Panc1 (cell line): ENCODE results near the gene CYP27A1. TPM values are rescaled to one million over a fixed set of nuclear protein-coding genes. Genes with fewer than 3 reads are reported as not detected.

Experiments used
- ATAC-seq: fragments of 200-7000 bp; cut with Tn5 transposase; 2 replicates; pipeline ENCODE4 v1.9.1; 2020; ENCODE audit warnings: mild to moderate bottlenecking, moderate library complexity
- BruUV-seq: library from RNA; stranded (reverse); fragments of 400-500 nt; replicated peaks from 2 replicates; lab custom pipeline; 2021; lab: Mats Ljungman, UMichigan
- CTCF ChIA-PET: fragments of 300-600 bp; sonication (Branson Sonifier 250); formaldehyde crosslinking; loops from one replicate; lab custom pipeline; 2022; ENCODE audit warnings: antibody characterized with exemption; lab: Charles Lee
- POLR2A ChIA-PET: fragments of 300-600 bp; sonication (Branson Sonifier 250); formaldehyde crosslinking; loops from one replicate; lab custom pipeline; 2022; ENCODE audit warnings: antibody characterized with exemption; lab: Charles Lee
- DNase-seq: peaks from one replicate; pipeline ENCODE4 v3.0.0-alpha.2; 2010; ENCODE audit warnings: low read depth, low spot score
- H3K27ac ChIP-seq: 2 replicates; pipeline ENCODE4 v1.5.1; 2011; ENCODE audit warnings: mild to moderate bottlenecking, low read length, inconsistent platforms
- H3K27me3 ChIP-seq: fragments of 200-500 bp; sonication (Bioruptor generic); 2 replicates; pipeline ENCODE4 v1.6.0; 2014; ENCODE audit warnings: low read length, inconsistent platforms; ENCODE audit not compliant: control insufficient read depth, insufficient read depth
- H3K36me3 ChIP-seq: fragments of 200-500 bp; sonication (Bioruptor generic); 2 replicates; pipeline ENCODE4 v1.5.1; 2014; ENCODE audit warnings: inconsistent platforms, mild to moderate bottlenecking, low read length, moderate library complexity; ENCODE audit not compliant: control insufficient read depth, insufficient read depth
- H3K4me1 ChIP-seq: 2 replicates; pipeline ENCODE4 v1.5.1; 2011; ENCODE audit warnings: inconsistent platforms, mild to moderate bottlenecking, low read length, moderate library complexity; ENCODE audit not compliant: control insufficient read depth, insufficient read depth
- H3K4me3 ChIP-seq, 2 experiments: 2 replicates each; pipeline ENCODE4 v1.5.1; 2011 to 2012; ENCODE audit warnings: low read depth in 2 of 2, low read length in 2 of 2, mild to moderate bottlenecking in 2 of 2, inconsistent platforms in 1 of 2, moderate library complexity in 1 of 2
- H3K9me3 ChIP-seq: fragments of 200-500 bp; sonication (Bioruptor generic); 2 replicates; pipeline ENCODE4 v1.5.1; 2014; ENCODE audit warnings: low read depth, mild to moderate bottlenecking, inconsistent platforms, low read length, moderate library complexity; ENCODE audit not compliant: control insufficient read depth, insufficient read depth
- CTCF ChIP-seq: fragments of 450-650 bp; IDR thresholded peaks from 2 replicates; pipeline ENCODE4 v1.5.1; 2017; ENCODE audit warnings: mild to moderate bottlenecking
- POLR2AphosphoS5 ChIP-seq: IDR thresholded peaks from 2 replicates; pipeline ENCODE4 v1.6.1; 2012; ENCODE audit warnings: mild to moderate bottlenecking, low read depth, low read length, moderate library complexity
- REST ChIP-seq, 2 experiments: IDR thresholded peaks; 2 replicates each; pipeline ENCODE4 v1.6.1; 2011 to 2012; ENCODE audit warnings: low read depth in 2 of 2, control low read depth in 1 of 2, low read length in 1 of 2, mild to moderate bottlenecking in 1 of 2, moderate library complexity in 1 of 2; ENCODE audit not compliant: insufficient read depth in 1 of 2
- SIN3A ChIP-seq: IDR thresholded peaks from 2 replicates; pipeline ENCODE4 v1.6.1; 2012; ENCODE audit warnings: low read depth, mild to moderate bottlenecking, low read length, moderate library complexity, borderline replicate concordance; ENCODE audit not compliant: insufficient read depth
- TCF7L2 ChIP-seq: IDR thresholded peaks from 2 replicates; pipeline ENCODE4 v1.6.1; 2011; ENCODE audit warnings: mild to moderate bottlenecking, low read depth, low read length, inconsistent platforms
- in situ Hi-C: cut with HindIII; loops from 2 replicates; pipeline ENCODE4 v1.10.0; 2016; ENCODE audit warnings: low sequenced_read_pairs, low pct_unique_long_range_greater_than_20kb
- intact Hi-C: fragments of 100-400 bp; cut with micrococcal nuclease; formaldehyde crosslinking; loops from one replicate; pipeline ENCODE4 v1.10.0; 2022; ENCODE audit not compliant: unreplicated experiment
- total RNA-seq: library from RNA; stranded (reverse); gene quantifications from one replicate; pipeline ENCODE4 v1.2.1, GENCODE V29; 2021; ENCODE audit not compliant: unreplicated experiment

Gene CYP27A1
- total RNA-seq, 1 experiment from 2014 or later = 7.7 TPM

DNA sequence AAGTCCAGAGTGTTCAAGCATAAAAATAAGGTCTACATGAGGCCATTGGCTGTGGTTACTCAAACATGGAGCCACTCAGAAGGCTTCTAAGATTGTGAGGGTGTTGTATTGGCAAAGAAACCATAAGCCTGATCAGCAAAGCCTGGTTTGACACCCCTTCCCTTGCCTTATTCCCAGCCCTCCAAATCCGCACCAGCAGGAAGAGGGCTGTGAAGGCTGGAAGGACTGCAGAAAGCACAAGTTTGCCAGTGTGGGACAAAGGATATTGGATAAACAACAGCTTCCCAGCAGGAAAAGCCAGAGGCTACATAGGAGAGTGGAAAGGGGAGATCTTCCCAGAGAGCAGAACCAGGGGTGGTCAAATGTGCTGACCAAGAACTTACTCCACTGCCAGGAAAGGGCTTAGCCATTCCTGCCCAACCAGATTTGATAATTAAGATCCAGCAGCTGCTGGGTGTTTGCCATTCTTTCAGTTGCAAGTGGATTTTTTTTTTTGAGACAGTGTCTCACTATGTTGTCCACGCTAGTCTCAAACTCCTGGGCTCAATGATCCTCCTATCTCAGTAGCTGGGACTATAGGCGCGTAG, 51.2 kb downstream of the CYP27A1 start:
- H3K4me1 ChIP-seq = peaks cover 6% of the 10 kb centered on the region; the same call in 1 of the 2 replicates
- ATAC-seq (no peak), DNase-seq (no peak)
- CTCF ChIA-PET = no interaction called here
- POLR2A ChIA-PET = no interaction called here
- intact Hi-C loops (no loop called here), in situ Hi-C loops (no loop called here)
- H3K36me3 ChIP-seq = no peaks in the 10 kb centered on the region
- TF ChIP-seq SIN3A = no peak
- TF ChIP-seq REST (IDR thresholded peaks at IDR 0.05; ENCODE audit: insufficient read depth in 1 of 2, low read depth in 2 of 2, low read length in 1 of 2) = no peak
- H3K9me3 ChIP-seq = peaks cover 7% of the 10 kb centered on the region; the same call in 1 of the 2 replicates
- peaks cover 2% of the 10 kb centered on the region; the same call in 1 of the 2 replicates for H3K27me3 ChIP-seq
- 0 out of 2 replicates have a peak overlapping the region, but pooled peaks have one; percentile 2 for H3K27ac ChIP-seq
- no TSS peak for BruUV-seq
- no peak overlapping the region for H3K4me3 ChIP-seq

DNA sequence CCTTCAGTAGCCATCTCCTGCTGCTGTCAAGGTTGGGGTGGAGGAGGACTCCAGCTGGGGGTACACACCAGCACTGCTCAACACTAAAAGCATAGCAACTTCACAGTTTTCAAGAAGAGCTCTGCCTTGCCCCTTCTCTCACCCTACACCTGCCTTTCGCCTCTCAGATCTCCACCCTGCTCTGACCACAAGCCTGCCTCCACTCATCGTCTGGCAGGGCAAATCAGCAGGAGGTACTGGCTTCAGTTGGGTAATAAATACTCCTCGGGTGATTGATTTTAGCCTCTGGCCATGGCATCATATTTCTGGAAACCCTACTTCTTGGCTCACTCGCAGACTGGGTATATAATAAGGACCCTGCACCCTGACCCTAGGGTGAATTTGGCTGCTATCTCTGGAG, 52.7 kb downstream of the CYP27A1 start:
- Histone ChIP-seq H3K36me3 (no peaks in the 10 kb centered on the region), H3K4me1 (peaks cover 6% of the 10 kb centered on the region; the same call in 1 of the 2 replicates), H3K27me3 (peaks cover 2% of the 10 kb centered on the region; the same call in 1 of the 2 replicates), H3K27ac (no peak overlapping the region; the same call in 1 of the 2 replicates), H3K4me3 (no peak overlapping the region), H3K9me3 (peaks cover 7% of the 10 kb centered on the region; the same call in 1 of the 2 replicates)
- no TSS peak for BruUV-seq
- in situ Hi-C loops (no loop called here), intact Hi-C loops (no loop called here)
- ChIA-PET POLR2A (interaction anchor here (0.6 kb wide), 1 partner anchor 499 kb away, joined by 3 read pairs; no protein-coding TSS in a partner anchor), CTCF (no interaction called here)
- peak; percentile 53; the same call in 1 of the 2 replicates for ATAC-seq
- TF ChIP-seq SIN3A (no peak), POLR2AphosphoS5 (no peak), CTCF (no peak), TCF7L2 (0 out of 2 replicates have a peak, but pooled peaks have one; percentile 19), REST (IDR thresholded peaks at IDR 0.05; ENCODE audit: insufficient read depth in 1 of 2, low read depth in 2 of 2, low read length in 1 of 2) (no peak)
- no peak for DNase-seq
